ENCODE data around the gene FSCN2.

Gene FSCN2

DNA sequence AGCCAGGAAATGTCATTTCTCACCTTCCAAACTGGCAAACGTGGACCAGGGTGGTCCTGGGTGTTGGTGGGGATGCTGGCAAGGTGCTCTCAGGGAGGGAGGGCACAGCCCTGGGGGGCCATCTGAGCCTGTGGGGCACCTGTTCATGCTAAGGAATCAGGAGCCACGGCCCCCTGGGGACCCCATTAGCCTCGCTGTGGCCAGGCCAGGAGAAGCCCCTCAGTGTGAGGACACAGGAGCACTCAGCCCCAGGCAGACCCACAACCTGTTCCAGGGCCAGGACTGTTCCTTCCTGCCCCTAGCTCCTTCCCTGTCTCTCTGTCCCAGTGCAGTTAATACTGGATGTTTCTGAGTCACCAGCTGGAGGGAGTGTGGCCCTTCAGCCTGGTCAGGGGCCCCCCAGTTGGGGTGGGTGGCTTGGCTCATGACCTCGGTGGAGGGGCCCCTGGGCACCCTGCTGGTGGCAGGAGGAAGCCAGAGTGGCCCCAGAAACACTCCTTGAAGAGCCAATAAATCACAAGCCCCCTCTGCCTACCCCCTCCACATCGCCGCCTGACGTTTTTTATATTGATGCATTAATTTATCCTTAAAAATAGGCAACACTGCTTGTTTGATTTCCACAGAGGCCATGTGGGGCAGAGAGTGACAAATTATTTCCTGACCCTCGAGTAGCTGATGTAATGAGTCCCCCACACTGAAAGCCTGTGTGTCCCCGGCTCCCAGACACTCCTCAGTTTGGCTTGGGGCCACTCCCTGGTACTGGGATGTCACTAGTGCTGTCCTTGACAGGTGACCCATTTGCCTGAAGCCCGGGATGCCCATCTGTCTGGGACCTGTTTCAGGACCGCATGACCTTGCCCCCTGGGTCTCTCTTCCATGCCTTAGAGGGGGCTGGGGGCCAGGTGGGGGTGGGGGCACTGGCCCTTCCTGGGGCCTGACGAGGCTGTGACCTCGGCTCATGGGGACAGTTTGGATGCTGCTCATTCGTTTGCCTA lies 37.9 kb upstream of the FSCN2 start:
- DNase-seq, result no peak

DNA sequence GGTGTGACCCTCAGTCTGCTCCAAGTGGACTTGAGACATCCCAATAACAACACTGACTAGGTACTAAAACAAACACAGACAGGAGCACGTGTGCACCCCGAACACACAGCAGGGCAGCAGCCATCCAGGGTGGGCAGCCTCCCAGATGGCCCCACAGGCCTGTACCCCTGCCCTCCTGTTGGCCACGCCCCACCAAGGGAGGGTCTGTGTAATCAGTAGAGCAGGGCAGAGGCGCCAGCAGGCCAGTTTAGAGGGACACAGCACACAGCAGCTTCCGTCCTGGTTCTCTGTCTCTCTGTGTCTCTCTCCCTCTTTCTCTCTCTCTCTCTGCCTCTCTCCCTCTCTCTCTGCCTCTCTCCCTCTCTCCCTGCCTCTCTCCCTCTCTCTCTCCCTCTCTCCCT lies 37.0 kb upstream of the FSCN2 start:
- no peak for DNase-seq

DNA sequence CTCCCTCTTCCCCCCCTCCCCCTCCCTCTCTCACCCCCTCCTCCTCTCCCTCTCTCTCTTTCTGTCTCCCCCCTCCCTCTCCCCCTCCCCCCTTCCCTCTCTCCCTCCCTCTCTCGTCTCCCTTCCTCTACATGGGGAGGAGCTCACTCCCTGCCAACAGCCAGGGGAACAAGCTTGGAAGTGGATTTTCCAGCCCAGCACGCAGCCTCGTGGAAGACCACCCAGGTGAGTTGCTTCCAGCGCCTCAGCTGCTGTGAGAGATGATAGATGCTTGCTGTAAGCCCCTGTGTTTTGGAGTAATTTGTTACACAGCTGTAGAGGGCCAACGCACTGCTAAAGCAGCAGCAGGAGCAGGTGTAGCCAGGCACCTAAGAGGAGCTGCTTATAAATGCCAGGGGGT lies 36.4 kb upstream of the FSCN2 start:
- no peak for DNase-seq

DNA sequence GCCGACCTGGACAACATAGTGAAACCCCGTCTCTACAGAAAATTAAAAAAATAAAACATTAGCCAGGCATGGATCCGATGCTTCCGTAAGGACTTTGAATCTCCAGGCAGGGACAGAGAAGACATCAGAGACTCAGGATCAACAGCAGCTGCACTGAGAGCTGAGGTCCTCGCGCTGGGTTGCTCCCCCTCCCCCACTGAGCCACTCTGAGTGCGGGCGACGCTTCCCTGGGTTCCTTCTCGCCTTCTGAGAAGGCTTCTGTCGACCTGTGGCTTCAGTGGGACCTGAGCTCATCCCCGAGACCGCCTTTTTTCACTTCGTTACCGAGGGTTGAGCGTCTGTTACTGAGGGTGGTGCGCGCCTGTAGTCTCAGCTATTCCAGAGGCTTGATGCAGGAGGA lies 36.0 kb upstream of the FSCN2 start:
- no peak for DNase-seq

DNA sequence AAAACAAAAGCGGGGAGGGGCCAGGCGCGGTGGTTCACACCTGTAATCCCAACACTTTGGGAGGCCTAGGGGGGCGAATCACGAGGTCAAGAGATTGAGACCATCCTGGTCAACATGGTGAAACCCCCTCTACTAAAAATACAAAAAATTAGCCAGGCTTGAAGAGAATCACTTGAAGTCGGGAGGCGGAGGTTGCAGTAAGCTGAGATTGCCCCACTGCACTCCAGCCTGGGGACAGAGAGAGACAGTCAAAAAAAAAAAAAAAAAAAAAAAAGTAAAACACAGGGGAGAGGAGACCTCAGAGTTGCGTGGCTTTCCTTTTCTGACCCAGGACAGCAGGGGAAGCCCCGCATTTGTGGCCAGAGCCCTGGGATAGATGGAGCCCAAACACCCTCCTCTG lies 35.5 kb upstream of the FSCN2 start:
- DNase-seq, result no peak

DNA sequence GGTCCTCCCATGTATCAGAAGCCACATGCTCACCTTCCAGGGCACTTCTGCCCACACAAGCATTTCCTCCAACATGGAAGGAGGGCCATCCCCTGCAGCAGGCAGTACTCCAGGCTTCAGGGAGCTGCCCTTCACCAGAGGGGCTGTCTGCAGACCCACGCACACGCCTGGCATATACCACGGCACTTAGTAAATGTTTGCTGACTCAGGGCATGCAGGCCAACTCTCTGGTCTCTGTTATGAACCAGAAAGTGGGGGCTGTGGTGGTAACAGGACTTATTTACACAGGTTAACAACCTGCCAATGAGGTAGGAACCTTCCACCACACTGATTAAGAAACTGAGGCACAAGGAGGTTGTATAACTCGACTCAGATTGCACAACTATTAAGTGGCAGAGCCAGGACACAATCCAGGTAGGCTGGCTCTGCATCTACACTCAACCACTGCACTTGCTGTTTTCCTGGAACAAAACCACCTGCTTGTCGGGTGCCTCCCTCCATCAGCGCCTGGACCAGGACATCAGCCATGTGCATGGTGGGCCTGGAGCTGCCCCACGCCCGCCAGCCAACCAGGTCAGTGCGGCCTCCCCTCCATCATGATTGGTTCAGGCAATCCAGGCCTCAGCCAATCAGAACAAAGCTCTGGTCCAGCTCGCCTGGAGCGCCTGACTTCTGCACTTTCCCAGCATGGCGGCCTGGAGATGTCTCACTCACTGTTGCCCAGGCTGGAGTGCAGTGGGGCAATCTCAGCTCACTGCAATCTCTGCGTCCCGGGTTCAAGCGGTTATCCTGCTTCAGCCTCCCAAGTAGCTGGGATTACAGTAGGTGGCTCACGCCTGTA lies 34.8 kb upstream of the FSCN2 start:
- DNase-seq, result no peak

DNA sequence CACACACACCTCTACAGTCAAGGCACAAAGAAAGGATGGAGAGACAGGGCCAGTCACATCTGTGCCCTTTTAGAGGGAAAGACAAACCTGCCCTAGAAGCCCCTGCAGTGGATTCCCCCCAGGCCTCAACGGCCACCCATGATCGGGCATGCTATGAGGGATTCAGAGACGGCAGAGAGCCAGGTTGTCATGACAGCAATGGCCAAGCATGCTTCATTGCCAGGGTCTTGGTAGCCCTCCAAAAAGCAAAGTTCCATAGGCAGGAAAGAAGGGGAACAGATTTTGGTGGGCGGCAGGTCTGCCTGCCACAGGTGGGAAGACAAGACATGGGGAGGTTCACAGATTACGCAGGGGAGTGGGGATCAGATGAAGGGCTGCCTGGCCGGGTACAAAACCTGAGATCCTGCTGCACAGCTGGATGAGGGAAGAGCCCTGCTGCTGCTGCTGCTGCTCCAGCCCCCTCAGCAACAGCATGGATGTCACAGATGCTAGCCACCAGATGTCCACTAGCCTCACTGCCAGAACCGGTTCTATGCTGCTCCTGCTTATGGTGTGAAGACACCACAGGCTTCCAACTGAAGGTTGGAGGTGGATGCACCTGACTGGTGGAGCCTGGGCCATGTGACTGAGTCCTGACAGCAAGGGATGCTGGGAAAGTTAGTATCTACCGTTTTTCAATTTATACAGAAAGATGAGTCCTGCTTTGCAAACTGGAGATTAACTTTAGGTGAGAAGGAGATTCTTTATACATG lies 33.4 kb upstream of the FSCN2 start:
- no peak for DNase-seq

DNA sequence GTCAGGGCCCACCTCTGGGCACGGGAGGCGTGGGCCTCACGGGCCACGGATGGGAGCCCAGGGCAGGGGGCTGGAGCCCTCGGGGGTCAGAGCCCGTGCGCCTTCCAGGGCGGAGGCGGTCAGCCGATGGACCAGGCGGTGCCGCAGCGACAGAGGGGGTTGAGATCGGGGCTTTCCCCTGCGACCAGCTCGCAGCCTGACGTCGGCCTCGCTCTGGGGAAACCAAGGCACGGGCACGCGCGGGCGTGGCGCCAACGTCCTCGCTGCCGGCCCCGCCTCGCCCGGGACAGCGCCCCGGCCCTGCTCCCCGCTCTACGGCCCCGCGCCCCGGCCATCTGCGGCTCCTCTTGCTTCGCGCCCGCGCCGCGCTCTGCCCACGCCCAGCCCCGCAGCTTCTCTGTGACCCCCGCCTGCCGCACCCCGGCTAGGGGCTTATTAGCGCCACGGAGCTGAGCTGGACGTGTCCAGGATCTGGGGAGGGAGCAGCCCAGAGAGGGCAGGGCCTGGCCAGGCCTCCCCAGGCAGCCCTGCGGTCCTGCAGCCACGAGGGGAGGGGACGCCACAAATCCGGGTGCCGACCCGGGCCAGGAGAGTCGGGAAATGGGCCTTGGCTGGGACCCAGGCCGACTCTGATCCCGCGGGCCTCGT lies 29.1 kb upstream of the FSCN2 start:
- no peak for DNase-seq

DNA sequence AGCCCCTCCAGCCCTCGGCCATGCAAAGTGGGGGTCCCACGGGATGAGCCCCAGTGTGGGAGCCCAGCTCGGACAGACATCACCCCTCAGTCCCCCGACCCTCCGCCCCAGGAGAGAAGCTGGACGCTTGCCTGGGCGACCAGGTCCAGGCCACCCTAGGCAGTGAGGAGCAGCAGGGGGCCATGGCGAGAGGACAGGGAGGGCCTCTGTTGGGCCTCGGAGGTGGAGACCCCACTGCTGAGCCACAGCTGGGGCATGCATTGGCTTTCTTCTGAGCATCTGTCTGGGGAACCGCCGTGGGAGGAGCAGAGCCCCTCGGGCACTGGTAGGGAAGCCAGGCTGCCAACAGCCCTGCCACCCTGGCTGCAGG lies 28.6 kb upstream of the FSCN2 start:
- DNase-seq, result no peak

DNA sequence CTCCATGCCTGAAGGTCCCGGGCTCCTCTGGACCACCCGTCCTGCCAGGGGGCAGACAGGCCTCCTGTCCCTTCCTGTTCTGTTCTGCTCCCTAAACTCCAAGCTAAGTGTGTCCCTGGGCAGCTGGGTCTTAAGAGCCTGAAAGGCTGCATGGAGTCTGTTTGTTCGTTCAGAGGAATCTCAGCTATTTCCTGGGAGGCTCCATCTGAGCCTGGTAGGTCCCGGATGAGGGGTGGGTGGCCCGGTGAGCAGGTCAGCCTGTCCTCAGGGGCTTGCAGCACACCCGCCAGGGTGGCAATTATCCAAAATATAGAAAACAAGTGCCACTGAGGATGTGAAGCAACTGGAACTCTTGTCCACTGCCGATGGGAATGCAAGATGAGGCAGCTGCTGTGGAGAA lies 28.1 kb upstream of the FSCN2 start:
- DNase-seq, result no peak

DNA sequence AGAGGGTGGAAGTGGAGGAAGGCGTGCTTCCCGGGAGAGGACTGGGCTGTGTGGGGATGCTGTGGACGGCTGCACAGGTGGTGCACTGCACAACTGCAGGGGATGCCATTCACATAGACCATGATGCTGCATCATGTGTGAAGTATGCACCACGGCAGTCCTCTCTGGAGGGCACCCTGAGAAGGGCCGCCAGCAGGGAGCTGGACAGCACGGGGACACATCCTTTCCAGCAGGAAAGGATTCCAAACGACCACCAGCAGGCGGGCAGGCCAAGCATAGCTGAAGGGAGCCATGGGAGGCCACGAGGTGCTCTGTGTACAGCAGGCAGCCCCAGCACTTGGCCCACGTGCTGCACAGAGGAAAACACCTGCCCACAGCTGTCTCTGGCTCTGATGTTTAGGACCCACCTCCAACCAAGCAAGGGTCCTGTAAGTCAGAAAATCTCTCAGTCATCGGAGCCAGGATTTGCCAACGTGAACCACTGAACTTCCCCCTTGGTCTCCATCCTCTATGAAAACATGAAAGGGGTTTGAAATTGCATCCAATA lies 25.6 kb upstream of the FSCN2 start:
- DNase-seq, result no peak

DNA sequence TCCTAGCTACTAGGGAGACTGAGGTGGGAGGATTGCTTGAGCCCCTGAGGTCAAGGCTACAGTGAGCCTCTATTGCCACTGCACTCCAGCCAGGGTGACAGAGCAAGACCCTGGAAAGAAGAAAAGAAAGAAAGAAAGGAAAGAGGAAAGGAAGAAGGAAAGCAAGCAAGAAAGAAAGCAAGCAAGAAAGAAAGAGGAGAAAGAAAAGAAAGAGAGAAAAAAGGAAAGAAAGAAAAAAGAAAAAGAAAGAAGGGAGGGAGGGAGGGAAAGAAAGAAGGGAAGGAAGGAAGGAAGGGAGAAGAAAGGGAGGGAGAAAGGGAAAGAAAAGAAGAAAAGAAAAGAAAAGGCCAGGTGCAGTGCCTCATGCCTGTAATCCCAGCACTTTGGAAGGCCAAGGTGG lies 24.6 kb upstream of the FSCN2 start:
- no peak for DNase-seq

DNA sequence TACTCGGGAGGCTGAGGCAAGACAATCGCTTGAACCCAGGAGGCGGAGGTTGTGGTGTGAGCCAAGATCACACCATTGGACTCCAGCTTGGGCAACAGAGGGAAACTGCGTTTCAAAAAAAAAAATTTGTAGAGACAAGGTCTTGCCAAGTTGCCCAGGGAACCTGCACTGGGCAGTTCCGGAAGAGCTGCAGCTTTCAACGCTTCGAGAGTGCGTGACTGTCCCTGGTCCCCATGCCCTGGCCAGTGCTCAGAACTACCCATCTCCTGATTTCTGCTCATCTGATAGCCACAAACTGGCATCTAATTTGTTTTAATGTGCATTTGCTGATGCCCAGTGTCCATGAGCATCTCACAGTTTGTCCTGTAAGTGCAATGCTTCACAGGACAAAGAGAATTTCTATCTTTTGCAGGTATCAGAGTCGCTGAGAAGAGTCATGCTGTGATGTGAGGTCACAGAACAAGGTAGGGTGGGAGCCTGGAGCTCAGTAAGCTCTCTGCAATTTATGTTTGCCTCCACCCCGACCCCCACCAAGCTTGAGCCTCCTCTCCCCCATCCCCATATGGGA lies 19.5 kb upstream of the FSCN2 start:
- DNase-seq, result no peak

DNA sequence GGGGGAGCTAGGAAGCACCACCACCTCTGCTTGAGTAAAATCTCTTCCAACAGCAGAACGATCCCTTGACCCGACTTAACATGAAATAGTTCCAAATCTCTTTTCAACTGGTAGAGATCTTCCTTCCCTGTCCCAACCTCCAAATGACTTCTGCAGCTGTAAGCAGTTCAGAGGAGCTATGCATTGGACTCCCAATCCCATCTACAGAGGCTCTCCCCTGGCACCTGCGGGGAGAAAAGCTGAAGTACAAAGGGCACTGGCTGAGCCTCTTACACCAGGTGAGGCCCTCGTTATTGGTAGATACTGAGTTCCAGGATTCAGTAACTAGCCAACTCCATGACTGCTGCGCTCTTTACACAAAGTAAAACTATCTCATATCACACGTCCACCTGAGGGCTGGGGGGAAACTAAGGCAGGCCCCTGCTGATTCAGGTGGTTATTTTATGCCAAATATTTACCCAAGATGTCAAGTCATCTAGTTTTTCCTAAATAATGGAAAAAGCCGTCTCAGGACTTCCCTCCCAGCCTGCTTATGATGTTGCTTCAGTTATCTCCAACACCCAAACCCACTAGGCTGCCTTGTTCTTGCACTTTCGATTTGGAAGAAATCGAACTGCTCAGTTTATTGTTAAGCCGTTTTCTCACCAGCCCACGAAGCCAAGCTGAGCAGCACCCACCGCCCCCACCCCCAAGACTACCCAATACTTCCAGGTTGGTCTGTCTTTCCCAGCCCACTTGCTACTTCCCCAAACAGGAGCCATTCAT lies 18.8 kb upstream of the FSCN2 start:
- DNase-seq, result peak; percentile 41

DNA sequence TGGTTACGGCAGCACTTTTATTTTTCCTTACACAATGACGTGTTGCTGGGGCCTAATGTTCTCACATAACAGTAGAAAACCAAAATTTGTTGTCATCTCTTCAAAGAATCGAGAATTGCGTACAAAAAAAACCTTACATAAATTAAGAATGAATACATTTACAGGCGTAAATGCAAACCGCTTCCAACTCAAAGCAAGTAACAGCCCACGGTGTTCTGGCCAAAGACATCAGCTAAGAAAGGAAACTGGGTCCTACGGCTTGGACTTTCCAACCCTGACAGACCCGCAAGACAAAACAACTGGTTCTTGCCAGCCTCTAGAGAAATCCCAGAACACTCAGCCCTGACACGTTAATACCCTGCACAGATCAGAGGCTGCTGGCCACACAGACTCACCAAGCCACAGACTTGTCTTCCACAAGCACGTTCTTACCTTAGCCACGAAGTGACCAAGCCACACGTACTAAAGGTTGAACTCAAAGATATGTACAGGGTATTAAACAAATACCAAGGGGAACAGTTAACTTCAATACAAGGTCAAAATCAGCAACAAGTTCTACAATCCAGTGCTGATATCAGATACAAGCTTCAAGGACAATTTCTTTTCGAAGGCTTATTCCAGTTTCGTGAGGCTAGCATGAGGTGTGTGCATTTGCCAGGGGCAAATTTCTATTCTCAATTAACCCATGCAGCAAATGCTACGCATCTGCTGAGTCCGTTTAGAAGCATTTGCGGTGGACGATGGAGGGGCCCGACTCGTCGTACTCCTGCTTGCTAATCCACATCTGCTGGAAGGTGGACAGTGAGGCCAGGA lies 18.0 kb upstream of the FSCN2 start:
- DNase-seq, result no peak

DNA sequence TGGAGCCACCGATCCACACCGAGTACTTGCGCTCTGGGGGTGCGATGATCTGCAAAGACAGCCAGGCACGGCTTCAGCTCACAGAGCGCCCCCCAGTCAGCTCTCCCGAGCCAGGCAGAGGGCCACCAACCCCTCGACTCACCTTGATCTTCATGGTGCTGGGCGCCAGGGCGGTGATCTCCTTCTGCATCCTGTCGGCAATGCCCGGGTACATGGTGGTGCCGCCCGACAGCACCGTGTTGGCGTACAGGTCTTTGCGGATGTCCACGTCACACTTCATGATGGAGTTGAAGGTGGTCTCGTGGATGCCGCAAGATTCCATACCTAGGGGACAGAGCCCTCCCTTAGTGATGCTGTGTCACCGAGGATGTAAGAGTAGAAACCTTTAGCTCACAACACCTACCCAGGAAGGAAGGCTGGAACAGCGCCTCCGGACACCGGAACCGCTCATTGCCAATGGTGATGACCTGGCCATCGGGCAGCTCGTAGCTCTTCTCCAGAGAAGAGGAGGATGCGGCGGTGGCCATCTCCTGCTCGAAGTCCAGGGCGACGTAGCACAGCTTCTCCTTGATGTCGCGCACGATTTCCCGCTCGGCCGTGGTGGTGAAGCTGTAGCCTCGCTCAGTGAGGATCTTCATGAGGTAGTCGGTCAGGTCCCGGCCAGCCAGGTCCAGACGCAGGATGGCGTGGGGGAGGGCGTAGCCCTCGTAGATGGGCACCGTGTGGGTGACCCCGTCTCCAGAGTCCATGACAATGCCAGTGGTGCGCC lies 17.2 kb upstream of the FSCN2 start:
- DNase-seq, result peak; percentile 67

DNA sequence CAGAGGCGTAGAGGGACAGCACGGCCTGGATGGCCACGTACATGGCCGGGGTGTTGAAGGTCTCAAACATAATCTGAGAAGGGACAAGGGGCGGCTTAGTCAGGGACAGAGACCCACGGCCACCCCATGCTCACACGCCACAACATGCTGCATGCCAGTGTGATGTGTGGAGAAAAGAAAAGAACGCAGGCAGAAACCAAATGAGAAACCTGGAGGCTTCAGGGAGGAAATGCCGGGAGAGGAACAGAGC lies 16.7 kb upstream of the FSCN2 start:
- DNase-seq, result no peak

DNA sequence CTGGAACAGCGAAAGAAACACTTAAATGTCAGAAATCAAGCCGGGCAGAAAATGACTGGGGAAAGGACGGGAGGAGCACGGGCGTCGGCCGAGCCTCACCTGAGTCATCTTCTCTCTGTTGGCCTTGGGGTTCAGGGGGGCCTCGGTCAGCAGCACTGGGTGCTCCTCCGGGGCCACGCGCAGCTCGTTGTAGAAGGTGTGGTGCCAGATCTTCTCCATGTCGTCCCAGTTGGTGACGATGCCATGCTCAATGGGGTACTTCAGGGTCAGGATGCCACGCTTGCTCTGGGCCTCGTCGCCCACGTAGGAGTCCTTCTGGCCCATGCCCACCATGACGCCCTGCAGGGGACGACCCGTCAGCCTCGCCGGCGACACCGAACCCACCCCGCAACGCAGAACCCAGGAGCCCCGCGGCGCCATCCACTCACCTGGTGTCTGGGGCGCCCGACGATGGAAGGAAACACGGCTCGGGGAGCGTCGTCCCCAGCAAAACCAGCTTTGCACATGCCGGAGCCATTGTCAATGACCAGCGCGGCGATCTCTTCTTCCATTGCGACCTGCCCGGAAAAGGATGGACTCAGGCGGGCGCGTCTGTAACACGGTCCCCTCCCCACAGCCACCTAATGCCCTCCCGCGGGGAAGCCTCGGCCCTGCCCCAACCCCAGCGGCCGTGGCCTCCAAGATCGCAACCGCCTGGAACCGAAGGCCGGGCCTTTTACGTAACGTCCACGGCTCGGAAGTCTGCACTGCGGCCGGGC lies 16.2 kb upstream of the FSCN2 start:
- DNase-seq, result peak; percentile 51
